ENCODE measurements around the gene ACOX3.

- TF ChIP-seq NFYB (IDR thresholded peaks at IDR 0.05; ENCODE audit: insufficient read depth, low read depth, low read length), result no peak
- TF ChIP-seq BCL11A (IDR thresholded peaks at IDR 0.05; ENCODE audit: low read depth, low read length), result no peak
- no peak for TF ChIP-seq CREB1 (IDR thresholded peaks at IDR 0.05; ENCODE audit: low read depth)
- TF ChIP-seq HDAC2 (IDR thresholded peaks at IDR 0.05), result no peak
- no peak for TF ChIP-seq CTCF (IDR thresholded peaks at IDR 0.05 in 2 of 3, conservative IDR thresholded peaks at IDR 0.05 in 1 of 3; ENCODE audit: control insufficient read depth in 2 of 3, extremely low read depth in 1 of 3, insufficient read depth in 1 of 3, low read depth in 3 of 3, low read length in 3 of 3)
- no peak for TF ChIP-seq SMARCA5 (IDR thresholded peaks at IDR 0.05)
- TF ChIP-seq ZBTB33 (IDR thresholded peaks at IDR 0.05), result no peak
- TF ChIP-seq YY1 (IDR thresholded peaks at IDR 0.05; ENCODE audit: low read depth, low read length), result no peak
- TF ChIP-seq NR2C2 (IDR thresholded peaks at IDR 0.05; ENCODE audit: borderline replicate concordance, control insufficient read depth, insufficient read length, low read depth), result no peak
- no peak for TF ChIP-seq IKZF1 (conservative IDR thresholded peaks at IDR 0.05)
- TF ChIP-seq POLR2A (IDR thresholded peaks at IDR 0.05; ENCODE audit: low read depth, low read length), result no peak
- no peak for TF ChIP-seq SUPT20H (IDR thresholded peaks at IDR 0.05; ENCODE audit: borderline replicate concordance, control insufficient read depth, low read depth, low read length)
- no peak for TF ChIP-seq REST (IDR thresholded peaks at IDR 0.05; ENCODE audit: low read depth, low read length)
- TF ChIP-seq MYC (IDR thresholded peaks at IDR 0.05; ENCODE audit: insufficient read depth, insufficient read length, insufficient replicate concordance, low read length, severe bottlenecking), result no peak
These were observed 66.5 kb downstream of the ACOX3 start for GRCh38 chr4:8373973-8374545.
